ENCODE measurements around the gene SYT3. TPM values are rescaled to one million over a fixed set of nuclear protein-coding genes. Genes with fewer than 3 reads are reported as not detected.

Gene SYT3
- total and polyA plus RNA-seq, 3 donors from 2014 or later, result 2.5 to 5.5 (median 3.3) TPM

DNA sequence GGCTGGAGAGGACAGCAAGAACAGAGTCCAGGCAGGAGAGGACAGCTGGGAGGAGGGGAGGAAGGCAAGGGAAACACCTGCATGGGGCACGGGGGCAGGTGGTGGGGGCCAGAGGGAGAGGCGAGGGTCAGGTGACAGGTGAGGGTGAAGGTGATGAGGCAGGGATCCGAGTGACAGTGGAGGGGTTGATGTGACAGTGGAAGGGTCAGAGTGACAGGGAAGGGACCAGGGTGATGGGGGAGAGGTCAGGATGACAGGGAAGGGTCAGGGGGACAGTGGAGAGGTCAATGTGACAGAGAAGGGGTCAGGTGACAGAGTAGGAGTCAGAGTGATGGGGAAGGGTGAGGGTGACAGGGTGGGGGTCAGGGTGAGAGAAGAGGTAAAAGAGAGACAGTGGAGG, 38.6 kb upstream of the SYT3 start:
- Histone ChIP-seq H3K9me3 (no peaks in the 10 kb centered on the region), H3K27ac (no peak overlapping the region), H3K4me3 (no peak overlapping the region), H3K27me3 (no peaks in the 10 kb centered on the region), H3K4me1 (no peaks in the 10 kb centered on the region), H3K36me3 (ENCODE audit: low read depth, missing control alignments) (no peaks in the 10 kb centered on the region)
- no peak for DNase-seq
- intact Hi-C loops (cut with DNase I; ENCODE audit: low total_unique reads), result no loop called here
- 77 to 78% methylated on average over 3 of the region's 3 CpGs for WGBS, 2 donors
- TF ChIP-seq, protein P1, sequence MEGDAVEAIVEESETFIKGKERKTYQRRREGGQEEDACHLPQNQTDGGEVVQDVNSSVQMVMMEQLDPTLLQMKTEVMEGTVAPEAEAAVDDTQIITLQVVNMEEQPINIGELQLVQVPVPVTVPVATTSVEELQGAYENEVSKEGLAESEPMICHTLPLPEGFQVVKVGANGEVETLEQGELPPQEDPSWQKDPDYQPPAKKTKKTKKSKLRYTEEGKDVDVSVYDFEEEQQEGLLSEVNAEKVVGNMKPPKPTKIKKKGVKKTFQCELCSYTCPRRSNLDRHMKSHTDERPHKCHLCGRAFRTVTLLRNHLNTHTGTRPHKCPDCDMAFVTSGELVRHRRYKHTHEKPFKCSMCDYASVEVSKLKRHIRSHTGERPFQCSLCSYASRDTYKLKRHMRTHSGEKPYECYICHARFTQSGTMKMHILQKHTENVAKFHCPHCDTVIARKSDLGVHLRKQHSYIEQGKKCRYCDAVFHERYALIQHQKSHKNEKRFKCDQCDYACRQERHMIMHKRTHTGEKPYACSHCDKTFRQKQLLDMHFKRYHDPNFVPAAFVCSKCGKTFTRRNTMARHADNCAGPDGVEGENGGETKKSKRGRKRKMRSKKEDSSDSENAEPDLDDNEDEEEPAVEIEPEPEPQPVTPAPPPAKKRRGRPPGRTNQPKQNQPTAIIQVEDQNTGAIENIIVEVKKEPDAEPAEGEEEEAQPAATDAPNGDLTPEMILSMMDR (IDR thresholded peaks at IDR 0.05), result no peak
- TF ChIP-seq POLR2A (IDR thresholded peaks at IDR 0.05), result no peak

DNA sequence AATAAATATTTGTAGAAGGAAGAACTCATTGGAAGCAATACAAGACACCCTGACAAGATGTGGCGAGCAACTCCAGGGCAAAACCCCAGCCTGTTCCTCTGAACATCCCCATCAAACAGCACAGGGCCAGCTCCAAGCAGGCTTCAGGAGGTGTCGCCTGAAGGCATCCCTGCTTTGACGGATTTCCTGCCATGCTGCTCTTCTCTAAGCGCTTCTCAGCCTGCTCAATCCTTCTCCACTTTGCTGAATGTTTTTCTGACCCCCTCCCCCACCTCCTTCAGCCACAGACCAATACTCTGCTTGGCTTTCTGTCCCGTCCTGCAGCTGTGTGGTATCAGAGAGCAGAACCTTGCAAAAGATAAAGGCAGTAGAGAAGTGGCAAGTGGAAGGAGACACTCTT, 38.0 kb upstream of the SYT3 start:
- Histone ChIP-seq H3K4me3 (no peak overlapping the region), H3K36me3 (ENCODE audit: low read depth, missing control alignments) (no peaks in the 10 kb centered on the region), H3K4me1 (no peaks in the 10 kb centered on the region), H3K27ac (no peak overlapping the region), H3K27me3 (no peaks in the 10 kb centered on the region), H3K9me3 (no peaks in the 10 kb centered on the region)
- 88 to 89% methylated on average over 5 of the region's 5 CpGs for WGBS, 2 donors
- DNase-seq, result no peak
- no peak for TF ChIP-seq POLR2A (IDR thresholded peaks at IDR 0.05)
- TF ChIP-seq, protein P1 (IDR thresholded peaks at IDR 0.05), result no peak
- intact Hi-C loops (cut with DNase I; ENCODE audit: low total_unique reads), result no loop called here

DNA sequence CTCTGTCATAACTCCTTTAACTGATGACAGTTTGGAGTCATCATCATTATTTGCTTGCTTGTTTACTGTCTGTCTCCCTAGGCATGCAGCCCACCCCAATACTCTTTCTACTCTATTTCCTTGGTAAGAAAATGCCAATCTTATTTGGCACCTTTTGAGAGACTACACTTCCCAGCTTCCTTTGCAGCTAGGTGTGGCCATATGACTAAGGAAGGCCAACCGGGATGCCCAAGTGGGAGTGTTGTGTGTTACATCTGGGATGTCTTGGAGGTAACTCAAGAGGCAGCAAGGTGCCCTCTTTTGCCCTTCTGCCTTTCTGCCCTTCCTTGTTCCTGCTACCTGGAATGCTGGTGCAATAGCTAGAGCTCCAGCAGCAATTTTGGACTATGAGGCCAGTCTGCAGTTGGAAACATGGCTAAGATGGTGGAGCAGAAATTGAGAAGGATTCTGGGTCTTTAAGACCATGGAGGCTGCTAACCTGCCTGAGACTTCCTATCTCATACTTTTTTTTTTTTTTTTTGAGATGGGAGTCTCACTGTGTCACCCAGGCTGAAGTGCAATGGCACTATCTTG, 37.0 kb upstream of the SYT3 start:
- H3K27me3 ChIP-seq, result no peaks in the 10 kb centered on the region

GRCh38 chr19:50673118-50673517, 33.4 kb upstream of the SYT3 start:
- Histone ChIP-seq H3K4me1 (no peaks in the 10 kb centered on the region), H3K27me3 (no peaks in the 10 kb centered on the region), H3K27ac (no peak overlapping the region), H3K9me3 (no peaks in the 10 kb centered on the region), H3K36me3 (ENCODE audit: low read depth, missing control alignments) (no peaks in the 10 kb centered on the region), H3K4me3 (no peak overlapping the region)
- TF ChIP-seq, protein P1 (IDR thresholded peaks at IDR 0.05), result no peak
- no peak for TF ChIP-seq POLR2A (IDR thresholded peaks at IDR 0.05)
- intact Hi-C loops (cut with DNase I; ENCODE audit: low total_unique reads), result no loop called here
- no peak for DNase-seq
- WGBS, 2 donors, result 47 to 68% methylated on average over 13 to 15 of the region's 15 CpGs

More for the DNA sequence above, 37.0 kb upstream of the SYT3 start:
- no peaks in the 10 kb centered on the region for H3K36me3 ChIP-seq (ENCODE audit: low read depth, missing control alignments)
- no peak overlapping the region for H3K27ac ChIP-seq
- H3K4me1 ChIP-seq, result no peaks in the 10 kb centered on the region
- no peak for TF ChIP-seq POLR2A (IDR thresholded peaks at IDR 0.05)
- TF ChIP-seq, protein P1 (IDR thresholded peaks at IDR 0.05), result no peak
- intact Hi-C loops (cut with DNase I; ENCODE audit: low total_unique reads), result no loop called here
- WGBS, 2 donors, result 58 to 83% methylated on average over 1 of the region's 1 CpG
- no peaks in the 10 kb centered on the region for H3K9me3 ChIP-seq
- no peak overlapping the region for H3K4me3 ChIP-seq
- DNase-seq, result no peak

DNA sequence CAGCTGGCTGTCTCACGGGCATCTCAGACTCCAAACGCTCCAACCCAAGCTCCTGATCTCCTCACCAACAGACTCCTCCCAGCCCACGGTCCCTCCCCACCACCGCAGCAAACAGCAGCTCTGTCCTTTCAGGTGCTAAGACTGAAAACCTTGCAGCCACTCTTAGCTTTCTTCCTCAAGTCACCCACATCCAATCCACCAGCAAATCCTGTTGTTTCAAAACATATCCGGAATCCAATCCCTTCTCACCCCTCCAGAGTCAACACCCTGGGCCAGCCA, 30.4 kb upstream of the SYT3 start:
- Histone ChIP-seq H3K27ac (no peak overlapping the region), H3K4me1 (no peaks in the 10 kb centered on the region), H3K27me3 (no peaks in the 10 kb centered on the region), H3K9me3 (no peaks in the 10 kb centered on the region), H3K36me3 (ENCODE audit: low read depth, missing control alignments) (no peaks in the 10 kb centered on the region), H3K4me3 (no peak overlapping the region)
- 35 to 51% methylated on average over 5 of the region's 5 CpGs for WGBS, 2 donors
- DNase-seq, result no peak
- intact Hi-C loops (cut with DNase I; ENCODE audit: low total_unique reads), result no loop called here
- TF ChIP-seq, protein P1 (IDR thresholded peaks at IDR 0.05), result no peak
- TF ChIP-seq POLR2A (IDR thresholded peaks at IDR 0.05), result no peak
